DOHH2 (cell line): ENCODE measurements around the gene ONECUT3.

ENCODE experiments used
- CTCF ChIP-seq: fragments of 200-600 bp; sonication (generic); IDR thresholded peaks from one replicate; pipeline ENCODE4 v1.5.1; 2014; ENCODE audit warnings: antibody characterized with exemption, mild to moderate bottlenecking, low read depth, low read length; ENCODE audit not compliant: poor library complexity, severe bottlenecking
- EZH2phosphoT487 ChIP-seq: fragments of 200-600 bp; sonication (generic); IDR thresholded peaks from 2 replicates; pipeline ENCODE4 v1.6.1; 2017; ENCODE audit warnings: borderline replicate concordance, mild to moderate bottlenecking, antibody characterized with exemption, low read length, moderate library complexity, mixed read lengths

GRCh38 chr19:1744822-1745563, 8.3 kb upstream of the ONECUT3 start:
- TF ChIP-seq CTCF (no peak), EZH2phosphoT487 (no peak)
